Kidney capillary endothelial cell (primary cell): ENCODE measurements around the gene HS3ST6.
"Not testable (repeated sequence)": the region's sequence is repeated elsewhere in the genome, so short reads cannot be mapped to it uniquely, and the experiment has no call there.

Experiments used
- DNase-seq: peaks from one replicate; pipeline ENCODE4 v3.0.0-alpha.2; 2018; ENCODE audit warnings: low spot score

The HS3ST6 gene

DNA sequence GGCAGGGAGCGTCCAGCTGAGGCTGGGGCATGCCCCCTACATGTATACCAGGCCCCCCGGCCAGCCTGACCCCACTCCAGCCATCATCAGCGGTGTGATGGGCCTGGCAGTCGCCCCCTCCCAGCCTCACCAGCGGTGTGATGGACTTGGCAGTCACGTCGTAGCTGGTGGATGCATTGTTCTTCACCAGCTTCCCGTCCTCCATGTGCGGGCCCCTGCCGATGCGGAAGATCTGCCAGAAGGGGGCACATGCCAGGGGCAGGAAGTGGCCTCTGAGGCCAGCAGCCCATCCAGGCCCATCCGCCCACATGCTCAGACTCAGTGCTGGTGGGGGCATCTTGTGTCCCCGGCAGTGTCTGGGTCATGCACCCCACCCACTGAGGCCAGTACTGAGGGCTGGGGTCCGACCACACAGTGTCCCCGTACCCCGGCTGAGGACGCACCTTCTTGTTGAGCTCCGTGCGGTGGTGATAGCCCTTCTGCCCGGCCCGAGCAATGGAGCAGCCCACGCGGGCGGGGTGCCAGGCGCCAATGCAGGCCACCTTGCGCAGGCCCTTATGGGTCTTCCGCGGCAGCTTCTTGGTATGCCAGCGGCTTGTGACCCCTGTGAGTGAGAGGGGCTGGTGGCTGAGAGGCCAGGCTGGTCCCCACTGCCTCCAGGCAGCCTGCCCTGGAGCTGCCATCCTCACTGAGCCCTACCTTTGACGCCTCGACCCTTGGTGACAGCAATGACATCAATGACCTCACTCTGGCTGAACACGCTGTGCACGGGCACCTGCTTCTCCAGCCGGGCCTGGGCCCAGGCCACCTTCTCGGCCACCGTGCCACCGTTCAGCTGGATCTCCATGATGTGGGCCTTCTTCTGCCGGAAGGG is 28.5 kb upstream of the HS3ST6 start:
- no peak for DNase-seq

- DNase-seq: no peak
These were observed 27.6 kb upstream of the HS3ST6 start for GRCh38 chr16:1945559-1946391.

DNA sequence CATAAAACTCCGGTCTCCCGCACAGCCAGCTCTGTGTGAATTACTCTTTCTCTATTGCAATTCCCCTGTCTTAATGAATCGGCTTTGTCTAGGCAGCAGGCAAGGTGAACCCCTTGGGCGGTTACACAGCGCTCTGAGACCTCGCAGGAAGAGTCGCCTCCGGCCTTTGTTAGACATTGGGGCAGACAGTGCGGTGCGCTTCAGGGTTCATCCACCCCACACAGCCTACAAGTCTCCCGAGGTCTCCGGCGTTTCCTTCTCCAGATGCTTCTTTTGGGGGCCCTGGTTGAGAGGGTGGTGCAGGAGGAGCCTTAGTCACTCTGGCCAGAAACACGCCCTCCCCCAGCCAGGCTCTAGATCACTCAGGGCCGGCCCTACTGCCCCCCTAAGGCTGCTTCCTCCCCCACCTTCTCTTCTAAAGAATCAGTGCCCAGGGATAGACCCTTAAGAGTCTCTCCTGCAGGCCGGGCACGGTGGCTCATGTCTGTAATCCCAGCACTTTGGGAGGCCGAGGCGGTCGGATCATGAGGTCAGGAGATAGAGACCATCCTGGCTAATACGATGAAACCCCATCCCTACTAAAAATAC is 26.5 kb upstream of the HS3ST6 start:
- DNase-seq: no peak

- peak; percentile 97 for DNase-seq
These were observed 24.9 kb upstream of the HS3ST6 start, which contains the start of gene MSRB1 for GRCh38 chr16:1942810-1943726. Gene MSRB1, minus strand, starts transcription at chr16:1943199. Its CDS starts 43 bp downstream, at chr16:1943156.

DNA sequence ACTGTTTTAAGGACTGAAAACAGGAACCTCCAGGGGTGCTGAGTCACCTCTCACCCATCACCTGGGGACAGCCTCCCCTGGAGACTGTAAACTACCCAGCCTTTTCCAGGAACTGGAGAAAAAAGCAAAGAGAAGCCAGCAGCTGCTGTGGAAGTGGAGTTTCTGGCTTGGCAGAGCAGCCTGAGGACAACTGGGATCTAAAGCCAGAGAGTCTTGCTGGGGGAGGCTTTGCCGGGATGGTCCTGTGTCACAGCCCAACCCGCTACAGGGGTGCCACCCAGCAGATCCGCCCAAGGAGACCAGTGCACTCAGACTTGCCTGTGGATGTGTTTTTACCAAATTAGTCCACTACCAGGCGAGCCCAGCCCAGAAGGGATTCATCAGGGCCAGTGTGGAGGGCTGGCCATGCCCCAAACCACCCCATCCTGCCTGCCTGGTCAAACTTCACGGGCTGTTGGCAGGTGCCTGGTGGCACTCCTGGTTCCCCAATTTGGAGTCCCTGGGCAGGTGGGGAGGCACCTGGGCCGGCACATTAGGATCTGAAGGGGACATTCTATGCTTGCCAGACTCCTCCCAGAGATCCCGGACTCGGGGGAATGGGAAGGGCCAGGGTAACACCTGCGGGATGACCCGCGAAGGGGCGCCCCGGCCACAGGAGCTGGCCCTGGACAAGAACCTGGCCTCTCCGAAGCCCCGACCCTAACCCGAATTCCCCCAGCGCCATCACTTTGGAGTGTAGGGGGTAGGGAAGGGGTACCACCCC is 24.0 kb upstream of the HS3ST6 start:
- no peak for DNase-seq

DNA sequence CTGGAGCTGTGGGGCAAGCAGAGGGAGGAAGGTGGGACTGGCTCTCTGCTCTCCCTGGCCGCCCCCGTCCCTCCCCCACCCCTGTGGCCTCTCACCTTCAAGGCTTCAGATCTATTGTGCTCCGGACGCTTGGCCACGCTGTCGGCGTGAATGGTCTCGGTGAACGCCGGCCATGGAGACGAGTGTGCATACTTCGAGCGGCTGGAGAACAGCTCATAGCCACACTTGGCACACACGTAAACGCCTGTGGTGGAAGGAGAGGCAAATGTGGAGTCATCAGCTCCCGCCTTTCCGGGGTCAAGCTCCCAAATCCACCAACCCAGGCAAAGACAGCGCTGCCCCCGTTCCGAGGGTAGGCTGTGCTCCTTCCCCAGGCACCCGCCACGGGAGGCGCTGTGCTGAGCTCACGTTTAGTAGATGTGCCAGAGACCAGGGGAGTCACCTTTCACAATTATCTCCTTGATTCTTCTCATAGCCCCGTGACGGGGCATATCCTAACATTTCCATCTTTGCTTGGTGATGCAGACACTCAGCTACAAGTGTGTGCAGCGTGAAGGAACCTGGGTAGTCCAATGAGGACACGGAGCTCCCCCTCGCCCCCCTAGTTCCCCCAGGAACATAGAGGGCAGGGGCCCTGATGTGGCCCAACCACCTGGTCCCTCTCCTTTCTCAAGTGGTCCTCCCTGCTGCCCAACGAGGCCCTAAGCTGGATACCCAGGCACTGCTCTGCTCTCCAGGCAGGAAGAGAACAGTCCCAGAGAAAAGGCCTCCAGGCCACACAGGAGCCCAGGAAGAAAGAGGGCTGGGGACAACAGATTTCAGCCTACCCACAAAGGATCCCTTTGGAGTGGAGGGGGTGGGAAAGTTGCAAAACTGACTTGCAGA is 23.2 kb upstream of the HS3ST6 start:
- DNase-seq: no peak

GRCh38 chr16:1940273-1941161 is 22.3 kb upstream of the HS3ST6 start:
- DNase-seq: no peak

DNA sequence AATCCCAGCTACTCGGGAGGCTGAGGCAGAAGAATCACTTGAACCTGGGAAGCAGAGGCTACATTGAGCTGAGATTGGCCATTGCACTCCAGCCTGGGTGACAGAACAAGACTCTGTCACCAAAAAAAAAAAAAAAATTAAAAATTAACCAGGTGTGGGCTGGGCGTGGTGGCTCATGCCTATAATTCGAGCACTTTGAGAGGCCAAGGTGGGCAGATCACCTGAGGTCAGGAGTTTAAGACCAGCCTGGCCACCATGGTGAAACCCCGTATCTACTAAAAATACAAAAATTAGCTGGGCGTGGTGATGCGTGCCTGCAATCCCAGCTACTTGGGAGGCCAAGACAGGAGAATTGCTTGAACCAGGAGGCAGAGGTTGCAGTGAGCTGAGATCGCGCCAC is 21.6 kb upstream of the HS3ST6 start:
- DNase-seq: not testable (repeated sequence)

- no peak for DNase-seq
These were observed 20.7 kb upstream of the HS3ST6 start for GRCh38 chr16:1938910-1939309.

DNA sequence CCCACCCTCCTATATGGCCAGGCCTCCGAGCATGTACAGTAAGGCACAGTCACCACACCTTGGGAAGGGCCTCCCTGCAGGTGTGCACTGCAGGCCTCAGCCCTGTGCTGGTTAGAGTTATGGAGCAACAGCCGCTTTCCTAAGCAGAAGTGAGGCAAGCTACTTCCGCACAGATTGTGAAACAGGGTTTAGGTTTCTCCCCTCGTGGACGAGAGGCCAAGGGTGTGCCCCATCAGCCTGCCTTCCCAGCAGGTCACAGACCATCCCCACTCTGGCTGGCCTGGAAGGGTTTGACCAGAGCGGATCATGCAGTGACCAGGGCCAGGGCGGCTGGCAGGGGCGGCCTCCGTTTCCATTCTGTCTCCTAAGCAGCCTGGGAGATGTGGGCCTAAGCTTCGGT is 20.1 kb upstream of the HS3ST6 start:
- no peak for DNase-seq

DNA sequence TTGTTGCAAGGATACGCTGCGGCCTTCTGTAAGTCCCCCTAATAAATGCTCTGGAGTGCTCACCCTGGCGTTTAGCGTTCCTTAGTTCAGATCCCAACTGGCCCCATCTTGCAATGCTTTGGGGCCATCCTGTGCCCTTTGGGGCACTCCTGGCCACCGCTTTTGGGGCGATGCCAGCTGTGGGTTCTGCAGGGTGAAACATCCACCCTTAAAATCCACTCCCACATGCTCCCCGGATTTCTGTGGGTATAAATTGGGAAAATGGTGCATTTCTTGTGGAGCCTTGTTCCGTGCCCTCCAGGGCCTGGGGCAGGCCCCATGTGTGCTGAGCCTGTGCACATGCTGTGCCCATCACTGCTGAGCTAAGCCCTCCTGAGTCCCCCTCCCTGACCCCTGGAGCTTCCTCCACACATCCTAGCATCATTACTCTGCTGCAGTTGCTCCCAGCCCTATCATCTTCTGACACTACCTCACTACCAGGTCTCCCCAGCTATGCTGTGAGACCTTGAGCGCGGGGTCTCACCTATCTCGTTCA is 18.8 kb upstream of the HS3ST6 start:
- DNase-seq: no peak

- DNase-seq: no peak
These were observed 15.0 kb upstream of the HS3ST6 start for GRCh38 chr16:1933097-1933661.

GRCh38 chr16:1932050-1933028 is 14.1 kb upstream of the HS3ST6 start:
- DNase-seq: no peak

DNA sequence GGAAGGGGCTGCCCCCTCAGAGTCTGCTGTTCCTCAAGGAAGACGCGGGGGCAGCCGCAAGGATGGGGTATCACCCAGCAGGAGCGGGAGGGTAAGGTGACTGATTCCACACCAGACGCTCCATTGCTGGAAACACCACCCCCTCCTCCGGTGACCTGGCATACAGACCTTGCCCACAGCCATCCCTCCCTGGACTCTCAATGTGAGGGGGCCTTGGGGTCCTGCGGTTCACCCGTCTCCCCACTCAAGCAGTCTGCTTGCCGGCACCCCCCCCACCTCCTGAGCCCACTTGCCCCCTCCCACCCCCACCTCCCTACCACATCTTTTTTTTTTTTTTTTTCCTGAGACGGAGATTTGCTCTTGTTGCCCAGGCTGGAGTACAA is 12.1 kb upstream of the HS3ST6 start:
- no peak for DNase-seq

- peak; percentile 89 for DNase-seq
These were observed 11.5 kb upstream of the HS3ST6 start for GRCh38 chr16:1929578-1930337.

DNA sequence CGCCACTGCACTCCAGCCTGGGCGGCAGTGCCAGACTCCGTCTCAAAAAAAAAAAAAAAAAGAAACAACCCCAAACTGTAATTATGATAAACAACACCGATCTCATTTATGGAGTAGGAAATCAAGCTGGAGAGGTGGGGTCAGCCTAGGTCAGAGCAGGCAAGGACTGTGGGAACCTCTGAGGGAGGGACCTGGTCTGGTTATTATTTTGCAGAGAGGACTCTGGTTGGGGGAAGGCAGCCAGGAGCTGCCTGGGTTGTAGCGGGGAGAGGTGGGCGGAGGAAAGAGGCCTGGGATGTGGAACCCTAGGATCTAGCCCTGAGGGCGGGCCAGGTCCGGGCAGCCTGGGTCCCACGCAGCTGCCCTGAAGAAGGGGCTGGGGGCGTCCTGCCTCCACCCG is 10.9 kb upstream of the HS3ST6 start:
- DNase-seq: no peak
